HG03439 (cell line): ENCODE results near the gene PCED1B.
"Not testable (repeated sequence)": the region's sequence is repeated elsewhere in the genome, so short reads cannot be mapped to it uniquely, and the experiment has no call there.

Source experiments
- ATAC-seq: cut with Tn5 transposase; IDR thresholded peaks from one replicate; pipeline ENCODE4 v1.9.1; 2021; ENCODE audit warnings: mild to moderate bottlenecking, moderate library complexity; ENCODE audit not compliant: unreplicated experiment

The PCED1B gene, protein sequence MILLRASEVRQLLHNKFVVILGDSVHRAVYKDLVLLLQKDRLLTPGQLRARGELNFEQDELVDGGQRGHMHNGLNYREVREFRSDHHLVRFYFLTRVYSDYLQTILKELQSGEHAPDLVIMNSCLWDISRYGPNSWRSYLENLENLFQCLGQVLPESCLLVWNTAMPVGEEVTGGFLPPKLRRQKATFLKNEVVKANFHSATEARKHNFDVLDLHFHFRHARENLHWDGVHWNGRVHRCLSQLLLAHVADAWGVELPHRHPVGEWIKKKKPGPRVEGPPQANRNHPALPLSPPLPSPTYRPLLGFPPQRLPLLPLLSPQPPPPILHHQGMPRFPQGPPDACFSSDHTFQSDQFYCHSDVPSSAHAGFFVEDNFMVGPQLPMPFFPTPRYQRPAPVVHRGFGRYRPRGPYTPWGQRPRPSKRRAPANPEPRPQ

DNA sequence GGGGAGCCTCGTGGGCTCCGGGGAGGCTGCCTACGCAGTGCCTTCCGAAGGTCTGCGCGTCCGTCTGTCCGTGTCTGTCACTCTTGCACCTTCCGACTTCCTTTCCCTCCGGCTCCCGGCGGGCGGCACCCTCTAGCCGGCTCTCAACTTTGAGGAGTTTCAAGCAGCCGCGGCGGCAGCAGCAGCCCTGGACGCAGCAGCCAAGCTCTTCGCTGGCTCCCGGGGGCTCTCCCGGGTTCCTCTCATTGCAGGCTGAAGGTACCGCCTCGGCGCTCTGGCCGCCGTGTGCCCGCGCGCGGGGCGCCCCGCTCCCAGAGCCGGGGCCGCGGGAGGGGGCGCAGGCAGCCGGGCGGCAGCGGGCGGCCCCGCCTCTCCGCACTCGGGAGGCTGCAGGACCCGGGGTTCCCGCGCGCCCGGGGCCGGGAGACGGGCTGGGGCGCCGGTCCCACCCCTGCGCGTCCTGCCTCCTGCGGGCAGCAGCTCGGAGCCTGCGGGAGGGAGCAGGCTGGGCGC is at the start of gene PCED1B, which contains the start of gene AMIGO2:
Gene PCED1B (plus strand): TSS at position 154 of the 513 bp plus-strand sequence. CDS start 155,443 bp downstream, outside the sequence.
Gene AMIGO2 (minus strand): TSS at position 492 of the 513 bp plus-strand sequence. CDS start 957 bp downstream, outside the sequence.
- peak; percentile 58 for ATAC-seq

DNA sequence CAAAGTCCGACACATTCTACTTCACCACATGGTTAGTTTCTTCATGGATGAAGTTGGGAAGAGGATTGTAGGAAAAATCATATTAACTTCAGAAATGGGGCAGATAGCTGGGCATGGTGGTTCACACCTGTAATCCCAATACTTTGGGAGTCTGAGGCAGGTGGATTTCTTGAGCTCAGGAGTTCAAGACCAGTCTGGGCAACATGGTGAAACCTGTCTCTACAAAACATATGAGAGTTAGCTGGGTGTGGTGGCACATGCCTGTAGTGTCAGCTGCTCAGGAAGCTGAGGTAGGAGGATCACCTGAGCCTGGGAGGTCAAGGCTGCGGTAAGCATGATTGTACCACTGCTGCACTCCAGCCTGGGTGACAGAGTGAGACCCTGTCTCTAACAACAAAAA is 49.5 kb upstream of the PCED1B start:
- no peak for ATAC-seq

DNA sequence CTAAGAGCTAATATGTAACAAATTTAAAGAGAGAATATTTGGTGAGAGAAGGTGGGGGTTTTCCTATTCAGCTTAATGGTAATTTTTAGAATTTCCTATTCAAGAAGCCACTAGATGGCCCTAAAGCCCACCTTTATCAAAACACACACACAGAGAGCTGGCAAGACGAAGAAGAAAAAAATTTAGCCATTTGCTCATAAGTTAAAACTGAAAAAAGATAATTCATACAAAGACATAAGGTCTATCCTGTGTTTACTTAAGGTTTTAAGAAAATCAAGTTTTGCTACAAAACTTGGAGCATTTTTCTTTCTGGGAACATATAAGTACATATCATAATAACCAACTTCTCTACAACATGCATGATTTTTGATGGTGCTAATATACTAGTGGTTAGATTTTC is 46.8 kb upstream of the PCED1B start:
- no peak for ATAC-seq

DNA sequence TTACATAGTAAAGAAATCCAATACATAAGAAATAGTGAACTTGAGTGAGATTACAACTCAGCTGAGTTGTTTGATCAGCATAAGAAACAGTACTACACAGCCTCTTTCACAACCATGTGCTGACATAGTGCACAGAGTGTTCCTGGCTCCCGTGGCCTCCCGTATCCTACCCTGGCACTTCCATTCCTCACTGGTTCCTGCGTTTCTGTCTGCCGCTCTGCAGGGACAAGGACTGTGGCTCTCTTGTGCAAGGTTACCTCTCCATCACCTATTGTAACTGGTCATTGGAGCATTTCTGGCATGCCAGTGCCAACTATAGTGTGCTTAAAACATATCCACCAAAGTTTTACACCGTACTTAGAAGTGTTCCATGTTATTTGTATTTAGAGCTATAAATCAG is 46.3 kb upstream of the PCED1B start:
- ATAC-seq = no peak

DNA sequence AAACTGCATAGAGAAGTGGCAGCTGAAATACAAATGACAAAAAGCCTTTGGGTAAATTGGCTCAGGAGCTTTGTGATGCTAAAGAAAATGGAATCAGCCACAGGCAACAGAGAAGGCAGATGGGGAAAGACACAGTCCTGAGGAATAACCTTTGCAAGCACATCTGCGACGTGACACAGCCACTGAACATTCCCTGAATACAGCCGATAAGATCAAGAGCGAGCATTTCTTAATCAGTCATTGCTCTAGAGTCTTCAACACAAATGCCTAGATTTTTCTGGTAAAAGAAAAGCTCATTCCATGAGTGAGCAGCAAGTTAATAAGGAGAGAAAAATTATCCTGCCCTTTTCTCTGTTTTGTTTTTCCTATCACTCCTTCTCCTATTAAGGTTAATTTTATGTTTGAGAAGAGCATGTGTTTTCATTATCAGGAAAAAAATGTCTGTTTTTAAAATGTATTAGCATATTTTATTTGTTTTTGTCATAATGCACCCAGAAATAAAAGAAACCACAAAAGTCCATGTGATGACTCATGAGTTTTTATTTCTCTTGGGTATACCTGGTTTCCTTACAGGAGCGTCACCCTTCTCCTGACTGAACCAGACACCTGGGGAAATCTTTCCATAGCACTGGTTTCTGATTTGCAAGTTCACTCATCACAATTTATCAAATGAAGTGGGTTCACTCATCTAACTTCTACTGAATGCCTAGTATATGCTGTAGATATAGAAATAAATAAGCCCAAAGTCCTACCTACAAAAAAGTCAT is 45.4 kb upstream of the PCED1B start:
- ATAC-seq = no peak

DNA sequence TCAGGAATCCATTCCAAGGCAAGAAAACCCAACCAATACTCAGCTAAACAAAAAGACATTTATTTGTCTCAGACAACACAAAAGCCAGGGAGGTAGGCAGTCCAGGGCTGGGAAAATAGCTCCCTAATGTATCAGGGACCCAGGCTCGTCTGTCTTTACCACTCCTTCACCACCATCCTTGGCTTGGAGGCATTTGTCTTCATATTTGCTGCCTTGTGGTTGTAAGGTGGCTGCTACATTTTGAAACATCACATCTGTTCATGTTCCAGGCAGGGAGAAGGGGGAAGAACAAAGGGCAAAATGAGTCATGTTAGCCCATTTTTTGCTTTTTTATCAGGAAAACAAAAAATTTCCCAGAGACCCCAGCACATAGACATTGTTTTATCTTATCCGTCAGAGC is 44.8 kb upstream of the PCED1B start:
- ATAC-seq = no peak

DNA sequence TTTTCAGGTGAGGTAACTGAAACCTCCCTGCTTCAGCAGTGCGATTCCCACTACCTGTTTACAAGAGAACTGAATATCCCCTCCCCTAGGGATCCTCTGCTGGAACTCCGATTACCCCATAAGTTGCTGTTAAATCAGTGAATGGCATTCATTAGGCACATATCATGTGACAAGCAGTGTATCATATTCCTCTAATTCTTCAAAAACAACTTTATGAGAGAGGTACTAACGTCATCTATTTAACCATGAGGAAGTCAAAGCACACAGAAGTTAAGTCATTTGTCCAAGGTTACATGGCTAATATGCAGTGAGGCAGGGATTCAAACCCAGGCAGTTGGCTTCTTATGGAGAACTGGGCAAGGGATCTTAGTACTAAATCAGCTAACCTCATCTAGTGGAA is 43.9 kb upstream of the PCED1B start:
- ATAC-seq = no peak

DNA sequence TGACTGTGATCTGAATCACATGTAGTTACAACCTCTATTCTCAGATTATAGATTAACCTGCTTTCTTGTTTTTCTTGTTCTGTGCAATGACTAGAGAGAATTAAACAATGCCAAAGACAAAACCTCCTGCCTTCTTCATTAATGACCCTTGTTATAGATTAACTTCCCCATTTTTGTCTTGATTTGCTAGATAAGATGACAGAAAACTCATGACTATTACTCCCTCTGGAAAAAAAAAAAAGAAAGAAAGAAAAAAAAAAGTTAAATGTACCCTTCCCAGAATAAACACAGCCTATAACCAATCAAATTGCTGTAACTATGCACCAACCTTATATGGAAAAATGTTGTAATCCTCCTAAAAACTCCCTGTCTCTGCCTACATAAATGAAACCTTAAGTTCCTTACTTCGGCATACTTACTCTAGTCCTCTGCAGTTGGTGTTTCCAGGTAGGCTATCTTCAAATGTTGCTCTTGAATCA is 41.1 kb upstream of the PCED1B start:
- no peak for ATAC-seq

DNA sequence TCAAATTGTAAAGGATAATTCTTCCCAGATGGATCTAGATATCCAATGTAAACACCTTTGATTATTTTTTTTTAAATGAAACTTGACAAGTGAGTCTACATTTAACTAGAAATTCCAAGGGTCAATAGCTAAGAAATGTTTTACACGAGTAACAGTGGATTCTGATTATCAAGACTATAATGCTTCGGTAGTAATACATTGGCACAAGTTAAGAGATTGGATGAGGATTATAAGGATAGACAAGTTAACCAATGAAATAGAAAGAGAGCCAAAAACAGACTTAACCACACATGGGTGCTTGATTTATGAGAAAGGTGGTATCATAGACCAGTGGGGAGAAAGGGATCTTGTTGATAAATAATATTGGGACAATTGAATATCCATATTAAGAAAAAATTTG is 40.3 kb upstream of the PCED1B start:
- ATAC-seq = no peak

DNA sequence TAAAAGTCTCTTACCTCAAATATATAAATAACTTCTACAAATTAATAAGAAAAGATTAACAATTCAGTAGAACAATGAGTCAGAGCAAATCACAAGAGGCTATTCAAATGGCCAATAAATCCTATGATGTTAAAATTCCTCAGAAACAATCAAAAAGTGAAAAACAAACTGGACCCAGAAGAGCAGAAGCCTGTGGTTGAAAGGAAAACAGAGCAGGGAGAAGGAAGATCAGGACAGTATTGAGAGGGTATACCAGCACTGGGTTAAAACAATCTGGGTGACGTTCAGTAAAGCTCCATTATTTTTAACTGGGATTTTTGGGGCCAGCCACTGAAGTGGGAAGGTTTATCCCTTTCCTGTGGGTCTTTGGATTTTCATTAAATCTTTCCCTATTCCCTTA is 39.7 kb upstream of the PCED1B start:
- no peak for ATAC-seq

DNA sequence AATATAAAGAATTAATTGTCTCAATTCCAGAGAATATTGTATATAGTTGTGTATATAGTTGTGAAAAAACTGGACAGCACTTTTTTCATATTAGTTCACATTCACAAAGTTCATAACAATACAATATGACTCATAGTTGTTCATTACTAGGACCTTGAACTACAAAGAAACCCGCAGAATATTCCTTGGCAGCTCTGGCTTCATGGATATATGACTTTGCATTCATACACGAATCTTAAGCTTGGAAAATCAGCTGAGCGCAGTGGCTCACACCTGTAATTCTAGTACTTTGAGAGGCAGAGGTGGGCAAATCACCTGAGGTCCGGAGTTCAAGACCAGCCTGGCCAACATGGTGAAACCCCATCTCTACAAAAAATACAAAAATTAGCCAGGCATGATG is 38.1 kb upstream of the PCED1B start:
- ATAC-seq = no peak

DNA sequence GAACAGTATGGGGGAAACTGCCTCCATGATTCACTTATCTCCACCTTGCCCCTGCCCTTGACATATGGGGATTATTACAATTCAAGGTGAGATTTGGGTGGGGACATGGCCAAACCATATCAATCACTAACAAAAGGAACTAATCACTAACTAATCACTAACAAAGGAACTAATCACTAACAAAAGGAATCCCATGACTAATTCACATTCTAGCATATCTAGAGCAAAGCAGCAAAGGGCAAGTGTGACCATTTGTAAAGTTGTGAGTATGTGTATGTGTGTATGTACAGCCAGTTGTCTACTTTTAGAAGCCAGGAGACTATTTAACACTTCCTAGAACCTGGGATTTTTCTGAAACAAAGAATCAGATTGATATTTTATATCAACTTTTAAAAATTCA is 30.9 kb upstream of the PCED1B start:
- ATAC-seq = no peak

DNA sequence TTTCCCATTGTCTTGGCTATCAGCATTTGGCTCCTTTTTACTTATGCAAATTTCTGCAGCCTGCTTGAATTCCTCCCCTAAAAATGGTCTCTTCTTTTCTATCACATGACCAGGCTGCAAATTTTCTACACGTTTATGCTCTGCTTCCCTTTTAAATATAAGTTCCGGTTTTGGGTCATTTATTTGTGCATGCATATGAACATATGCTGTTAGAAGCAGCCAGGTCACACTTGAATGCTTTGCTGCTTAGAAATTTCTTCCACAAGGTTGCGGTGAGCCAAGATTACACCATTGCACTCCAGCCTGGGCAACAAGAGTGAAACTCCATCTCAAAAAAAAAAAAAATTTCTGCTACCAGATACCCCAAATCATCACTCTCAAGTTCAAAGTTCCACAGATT is 28.1 kb upstream of the PCED1B start:
- ATAC-seq = not testable (repeated sequence)

DNA sequence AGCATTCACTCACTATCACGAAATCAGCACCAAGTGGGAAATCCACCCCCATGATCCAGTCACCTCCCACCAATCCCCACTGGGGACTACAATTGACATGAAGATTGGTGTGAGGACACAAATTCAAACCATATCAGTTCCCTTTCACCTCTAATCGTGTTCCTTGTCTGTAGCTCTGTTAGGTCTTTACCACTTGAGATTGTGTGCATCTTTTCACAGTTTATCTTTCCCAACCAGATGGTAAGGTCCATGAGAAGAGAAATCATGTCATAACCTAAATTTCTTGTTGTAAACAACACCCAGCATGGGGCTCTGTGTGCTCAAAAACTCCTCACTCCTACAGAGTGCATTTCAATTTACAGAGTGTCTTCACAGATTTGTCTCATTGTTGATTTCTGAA is 27.1 kb upstream of the PCED1B start:
- ATAC-seq = no peak

DNA sequence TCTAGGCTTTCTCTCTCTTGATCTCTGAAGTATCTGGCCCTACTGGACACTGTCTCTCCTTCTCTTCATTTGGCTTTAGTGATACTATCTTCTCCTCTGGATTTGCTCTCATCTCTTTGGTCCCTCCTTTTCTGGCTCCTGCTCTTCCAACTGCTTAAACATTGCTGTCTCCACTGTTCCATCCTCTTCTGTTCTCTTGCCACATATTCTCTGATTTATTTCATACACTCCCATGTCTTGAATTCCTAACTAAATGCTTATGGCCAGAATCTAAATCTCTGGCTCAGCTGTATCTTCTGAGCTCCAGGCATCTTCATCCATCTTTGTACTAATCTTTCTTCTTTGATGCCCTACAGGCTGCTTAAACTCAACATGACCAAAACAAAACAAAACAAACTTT is 25.5 kb upstream of the PCED1B start:
- no peak for ATAC-seq

DNA sequence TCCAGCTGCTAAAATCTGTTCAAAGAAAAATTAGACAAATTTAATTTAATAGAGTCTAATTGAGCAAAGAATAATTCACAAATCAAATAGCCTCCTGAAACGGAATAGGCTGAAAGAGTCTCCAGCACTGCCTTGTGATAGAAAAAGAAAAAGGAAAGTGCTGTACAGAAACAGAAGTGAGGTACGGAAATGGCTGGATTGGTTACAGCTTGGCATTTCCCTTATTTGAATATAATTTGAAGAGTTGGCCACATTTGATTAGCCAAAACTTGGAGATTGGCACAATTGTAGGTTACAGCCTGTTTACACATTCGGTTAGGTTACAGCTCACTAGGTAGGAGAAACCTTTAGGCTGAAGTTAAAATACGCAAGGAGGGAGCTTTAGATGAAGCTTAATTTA is 24.8 kb upstream of the PCED1B start:
- no peak for ATAC-seq

DNA sequence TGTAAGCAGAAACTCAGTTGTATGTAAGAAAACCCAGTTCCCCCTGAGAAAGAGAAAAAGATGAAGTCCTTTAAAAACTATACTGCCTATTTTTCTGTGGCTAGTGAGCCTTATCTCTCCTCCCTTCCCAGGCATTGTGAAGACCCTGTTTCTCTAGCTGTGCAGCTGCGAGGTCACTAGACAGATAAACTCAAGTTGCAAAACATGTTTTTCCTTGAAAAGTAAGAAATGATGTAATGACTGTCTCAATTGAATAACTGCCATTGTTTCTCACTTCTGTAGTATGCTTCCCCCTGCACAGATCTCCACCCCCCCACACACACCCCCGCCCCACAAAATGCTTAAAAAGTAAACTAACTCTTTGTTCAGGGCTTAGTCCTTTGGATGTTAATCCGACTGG is 23.6 kb upstream of the PCED1B start:
- not testable (repeated sequence) for ATAC-seq

DNA sequence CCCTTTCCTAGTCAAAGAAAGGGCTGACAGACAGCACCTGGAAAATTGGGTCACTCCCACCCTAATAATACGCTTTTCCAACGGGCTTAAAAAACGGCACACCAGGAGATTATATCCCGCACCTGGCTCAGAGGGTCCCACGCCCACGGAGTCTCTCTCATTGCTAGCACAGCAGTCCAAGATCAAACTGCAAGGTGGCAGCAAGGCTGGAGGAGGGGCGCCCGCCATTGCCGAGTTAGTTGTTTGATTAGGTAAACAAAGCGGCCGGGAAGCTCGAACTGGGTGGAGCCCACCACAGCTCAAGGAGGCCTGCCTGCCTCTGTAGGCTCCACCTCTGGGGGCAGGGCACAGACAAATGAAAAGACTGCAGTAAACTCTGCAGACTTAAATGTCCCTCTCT is 22.5 kb upstream of the PCED1B start:
- ATAC-seq = not testable (repeated sequence)

DNA sequence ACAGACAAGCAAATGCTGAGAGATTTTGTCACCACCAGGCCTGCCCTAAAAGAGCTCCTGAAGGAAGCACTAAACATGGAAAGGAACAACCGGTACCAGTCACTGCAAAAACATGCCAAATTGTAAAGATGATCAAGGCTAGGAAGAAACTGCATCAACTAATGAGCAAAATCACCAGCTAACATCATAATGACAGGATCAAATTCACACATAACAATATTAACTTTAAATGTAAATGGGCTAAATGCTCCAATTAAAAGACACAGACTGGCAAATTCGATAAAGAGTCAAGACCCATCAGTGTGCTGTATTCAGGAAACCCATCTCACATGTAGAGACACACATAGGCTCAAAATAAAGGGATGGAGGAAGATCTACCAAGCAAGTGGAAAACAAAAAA is 20.8 kb upstream of the PCED1B start:
- ATAC-seq = not testable (repeated sequence)

DNA sequence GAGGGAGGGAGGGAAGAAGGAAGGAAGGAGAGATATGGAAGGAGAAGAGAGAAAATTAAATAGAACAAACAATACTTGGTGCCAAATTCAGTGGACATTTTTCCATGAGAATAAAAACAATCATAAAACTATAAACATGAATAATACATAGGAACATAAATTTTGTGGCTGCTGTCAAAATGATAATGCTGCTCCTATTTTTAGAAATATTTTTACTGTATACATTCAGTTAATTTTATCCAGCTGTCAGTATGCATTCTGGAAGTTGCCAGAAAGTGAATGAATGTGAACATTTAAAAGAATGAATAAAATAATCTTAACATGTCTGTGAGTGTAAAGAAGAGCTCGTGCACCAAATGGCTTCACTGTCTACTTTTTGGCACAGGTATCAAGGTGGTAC is 13.9 kb upstream of the PCED1B start:
- no peak for ATAC-seq

DNA sequence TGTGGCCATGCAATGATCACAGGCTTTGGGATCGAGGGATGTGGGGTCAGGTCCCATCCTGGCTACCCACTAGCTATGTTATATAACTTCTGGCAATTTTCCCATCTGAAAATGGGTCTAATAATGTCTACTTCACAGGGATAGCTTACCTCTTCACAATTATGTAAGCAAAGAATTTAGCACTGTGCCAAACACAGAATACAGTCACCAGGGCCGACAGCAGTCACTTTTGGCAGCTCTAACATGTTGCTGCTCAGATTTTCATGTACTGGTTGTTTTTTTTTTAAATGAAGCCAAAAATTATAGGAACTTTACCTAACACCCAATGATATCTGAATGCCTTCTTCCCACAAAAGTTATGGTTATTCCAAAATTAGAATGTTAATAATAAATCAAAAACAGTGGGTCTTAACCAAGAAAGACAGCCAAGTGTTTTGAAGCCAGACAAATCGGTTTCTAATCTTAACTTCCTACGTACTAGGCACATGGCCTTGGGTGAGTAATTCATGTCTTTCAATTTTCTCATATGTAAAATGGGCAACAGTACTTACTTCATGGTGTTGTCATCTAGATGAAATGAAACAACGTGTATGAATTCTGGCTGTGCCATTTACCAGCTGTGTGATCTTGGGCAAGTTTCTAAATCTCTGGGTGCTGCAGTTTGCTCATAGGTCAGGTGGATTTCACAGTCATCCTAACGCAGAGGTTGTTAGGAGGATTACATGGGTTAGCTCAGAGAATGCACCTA is 13.0 kb upstream of the PCED1B start:
- ATAC-seq = no peak
